MCF 10A (cell line): Measurements from ENCODE around the gene MSI2. TPM values are rescaled to one million over a fixed set of nuclear protein-coding genes. Genes with fewer than 3 reads are reported as not detected.

Experiments
- BruUV-seq: library from RNA; stranded (reverse); fragments of 400-500 nt; replicated peaks from 2 replicates; lab custom pipeline; 2021; lab: Mats Ljungman, UMichigan
- CTCF ChIA-PET: fragments of 300-600 bp; sonication (Branson Sonifier 250); formaldehyde crosslinking; extraction: SDS; loops from one replicate; lab custom pipeline; 2021; ENCODE audit warnings: antibody characterized with exemption, inconsistent platforms; lab: Yijun Ruan, JAX
- POLR2A ChIA-PET: fragments of 300-600, 350-650 bp; sonication (Branson Sonifier 250); formaldehyde crosslinking; extraction: SDS; loops from one replicate; lab custom pipeline; 2020; ENCODE audit warnings: antibody characterized with exemption, inconsistent platforms; lab: Yijun Ruan, JAX
- DNase-seq: peaks from one replicate; pipeline ENCODE4 v3.0.0-alpha.2; 2018; ENCODE audit not compliant: unreplicated experiment
- H3K27ac Mint-ChIP-seq: one replicate; pipeline ENCODE4 v1.8.0; 2022; ENCODE audit warnings: mild to moderate bottlenecking, low read depth, mixed read lengths; ENCODE audit not compliant: unreplicated experiment
- H3K27me3 Mint-ChIP-seq: one replicate; pipeline ENCODE4 v1.8.0; 2022; ENCODE audit warnings: mixed read lengths; ENCODE audit not compliant: insufficient read depth, unreplicated experiment
- H3K36me3 Mint-ChIP-seq: one replicate; pipeline ENCODE4 v1.8.0; 2022; ENCODE audit warnings: mild to moderate bottlenecking, moderate library complexity, mixed read lengths; ENCODE audit not compliant: insufficient read depth, unreplicated experiment
- H3K4me1 Mint-ChIP-seq: one replicate; pipeline ENCODE4 v1.8.0; 2022; ENCODE audit warnings: mixed read lengths; ENCODE audit not compliant: insufficient read depth, unreplicated experiment
- H3K4me3 Mint-ChIP-seq: one replicate; pipeline ENCODE4 v1.8.0; 2022; ENCODE audit warnings: mild to moderate bottlenecking, moderate library complexity, mixed read lengths; ENCODE audit not compliant: unreplicated experiment
- H3K9me3 Mint-ChIP-seq: one replicate; pipeline ENCODE4 v1.8.0; 2022; ENCODE audit warnings: mixed read lengths; ENCODE audit not compliant: unreplicated experiment
- CTCF ChIP-seq: fragments of 200-600 bp; IDR thresholded peaks from one replicate; pipeline ENCODE4 v1.8.0; 2022; ENCODE audit warnings: antibody characterized with exemption, mild to moderate bottlenecking; ENCODE audit not compliant: unreplicated experiment
- intact Hi-C: fragments of 100-400 bp; cut with micrococcal nuclease; formaldehyde crosslinking; loops from 2 replicates; pipeline ENCODE4 v1.14.1; 2022
- total RNA-seq: library from RNA; stranded (reverse); gene quantifications from 2 replicates; pipeline ENCODE4 v1.2.3, GENCODE V29; 2022

Gene MSI2
- total RNA-seq, 1 experiment from 2014 or later, result 60.6 TPM

GRCh38 chr17:57675427-57676387 is 419.4 kb downstream of the MSI2 start:
- no peak for TF ChIP-seq CTCF
- DNase-seq, result no peak
- intact Hi-C loops, result no loop called here
- BruUV-seq, result no TSS peak
- Mint-ChIP-seq H3K4me3 (no peak overlapping the region), H3K4me1 (peaks cover 19% of the 10 kb centered on the region), H3K9me3 (no peaks in the 10 kb centered on the region), H3K27ac (no peak overlapping the region), H3K27me3 (no peaks in the 10 kb centered on the region), H3K36me3 (peaks cover 25% of the 10 kb centered on the region)
- ChIA-PET CTCF (interaction anchor here (0.5 to 0.9 kb wide), 2 partner anchors 60 to 433 kb away, joined by 3 to 4 read pairs; no protein-coding TSS in a partner anchor), POLR2A (no interaction called here)

- POLR2A ChIA-PET, result interaction anchor here (0.7 kb wide), 1 partner anchor 49 kb away, joined by 3 read pairs; no protein-coding TSS in a partner anchor
- CTCF ChIA-PET, result interaction anchor here (0.9 to 1.9 kb wide), 2 partner anchors 78 to 434 kb away, joined by 3 to 4 read pairs; no protein-coding TSS in a partner anchor
- no peak overlapping the region for H3K27ac Mint-ChIP-seq
- no peak overlapping the region for H3K4me3 Mint-ChIP-seq
- DNase-seq, result no peak
- H3K27me3 Mint-ChIP-seq, result no peaks in the 10 kb centered on the region
- no peaks in the 10 kb centered on the region for H3K9me3 Mint-ChIP-seq
- peaks cover 23% of the 10 kb centered on the region for H3K36me3 Mint-ChIP-seq
- TF ChIP-seq CTCF, result no peak
- no TSS peak for BruUV-seq
- peaks cover 11% of the 10 kb centered on the region for H3K4me1 Mint-ChIP-seq
- intact Hi-C loops, result no loop called here
Measured at GRCh38 chr17:57676543-57676942, 420.2 kb downstream of the MSI2 start.

GRCh38 chr17:57677301-57677700 is 421.0 kb downstream of the MSI2 start:
- intact Hi-C loops, result no loop called here
- no TSS peak for BruUV-seq
- H3K9me3 Mint-ChIP-seq, result no peaks in the 10 kb centered on the region

More at GRCh38 chr17:57677301-57677700, 421.0 kb downstream of the MSI2 start:
- POLR2A ChIA-PET, result interaction anchor here (0.7 kb wide), 1 partner anchor 50 kb away, joined by 3 read pairs; no protein-coding TSS in a partner anchor
- TF ChIP-seq CTCF, result no peak
- DNase-seq, result no peak
- H3K36me3 Mint-ChIP-seq, result peaks cover 20% of the 10 kb centered on the region
- CTCF ChIA-PET, result interaction anchor here (0.6 to 1.9 kb wide), 3 partner anchors 22 to 434 kb away, joined by 3 to 4 read pairs (median 4); no protein-coding TSS in a partner anchor
- no peak overlapping the region for H3K27ac Mint-ChIP-seq
- H3K4me1 Mint-ChIP-seq, result peaks cover 3% of the 10 kb centered on the region
- no peaks in the 10 kb centered on the region for H3K27me3 Mint-ChIP-seq
- no peak overlapping the region for H3K4me3 Mint-ChIP-seq
